Fibroblast of pulmonary artery (primary cell): ENCODE results near the gene HS3ST6.

Experiments used
- DNase-seq: peaks from one replicate; pipeline ENCODE4 v3.0.0-alpha.2; 2010; ENCODE audit warnings: low read depth
- H3K4me3 ChIP-seq: replicated peaks from 2 replicates; pipeline ENCODE4 v1.5.1; 2011; ENCODE audit warnings: low read depth, mild to moderate bottlenecking, control low read depth, low read length, moderate library complexity
- CTCF ChIP-seq: IDR thresholded peaks from 2 replicates; pipeline ENCODE4 v1.5.1; 2011; ENCODE audit warnings: mild to moderate bottlenecking, control low read depth, low read length, inconsistent platforms; ENCODE audit errors: missing control alignments

The HS3ST6 gene

GRCh38 chr16:1914084-1914608 lies 4.1 kb downstream of the HS3ST6 start:
- no peak for DNase-seq
- no peak overlapping the region for H3K4me3 ChIP-seq
- TF ChIP-seq CTCF = no peak

- DNase-seq = no peak
- no peak for TF ChIP-seq CTCF
- H3K4me3 ChIP-seq = no peak overlapping the region
These were observed 4.7 kb downstream of the HS3ST6 start for GRCh38 chr16:1913327-1914083.

GRCh38 chr16:1912215-1912543 lies 6.0 kb downstream of the HS3ST6 start:
- DNase-seq = no peak
- TF ChIP-seq CTCF = no peak
- H3K4me3 ChIP-seq = no peak overlapping the region

- no peak for DNase-seq
- H3K4me3 ChIP-seq = no peak overlapping the region
- no peak for TF ChIP-seq CTCF
These were observed 6.6 kb downstream of the HS3ST6 start for GRCh38 chr16:1911467-1912214.

GRCh38 chr16:1909561-1910231 lies 8.5 kb downstream of the HS3ST6 start:
- H3K4me3 ChIP-seq = no peak overlapping the region
- TF ChIP-seq CTCF = no peak
- DNase-seq = no peak

- TF ChIP-seq CTCF = no peak
- DNase-seq = no peak
- no peak overlapping the region for H3K4me3 ChIP-seq
These were observed 9.2 kb downstream of the HS3ST6 start for GRCh38 chr16:1908983-1909382.
